NT2/D1 (cell line): ENCODE data around the gene ERC2.

Experiments used
- SUZ12 ChIP-seq: IDR thresholded peaks from 2 replicates; pipeline ENCODE4 v1.6.1; 2011; ENCODE audit not compliant: insufficient read length, insufficient read depth; ENCODE audit errors: extremely low read depth
- YY1 ChIP-seq: IDR thresholded peaks from 2 replicates; pipeline ENCODE4 v1.6.1; 2011; ENCODE audit not compliant: insufficient read length, insufficient read depth
- ZNF274 ChIP-seq: IDR thresholded peaks from 2 replicates; pipeline ENCODE4 v1.6.1; 2011; ENCODE audit warnings: mild to moderate bottlenecking, low read depth, low read length

DNA sequence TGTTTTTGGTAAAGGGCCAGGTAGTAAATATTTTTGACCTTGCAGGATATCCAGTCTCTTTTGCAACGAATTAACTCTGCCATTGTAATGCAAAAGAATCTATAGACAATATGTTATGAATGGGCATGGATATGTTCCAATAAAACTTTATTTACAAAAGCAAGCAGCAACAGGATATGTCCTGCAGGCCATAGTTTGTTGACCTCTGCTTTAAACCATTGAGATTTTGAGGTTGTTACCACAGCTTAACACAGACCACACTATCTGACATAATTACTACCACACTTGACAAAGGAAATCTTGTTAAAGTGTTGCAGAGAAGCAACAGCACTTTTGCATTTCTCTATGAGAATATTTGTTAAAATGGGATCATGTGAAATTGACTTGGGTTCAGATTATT lies 349.3 kb downstream of the ERC2 start:
- TF ChIP-seq SUZ12 (no peak), ZNF274 (no peak), YY1 (no peak)
